Fibroblast of the aortic adventitia (primary cell): ENCODE measurements around the gene CEACAM20. TPM values are rescaled to one million over a fixed set of nuclear protein-coding genes. Genes with fewer than 3 reads are reported as not detected.

Experiments
- DNase-seq: peaks from one replicate; pipeline ENCODE4 v3.0.0-alpha.2; 2010; ENCODE audit warnings: low read depth
- H3K4me3 ChIP-seq: 2 replicates; pipeline ENCODE4 v1.5.1; 2011; ENCODE audit warnings: low read depth, mild to moderate bottlenecking, control low read depth, low read length, moderate library complexity
- CTCF ChIP-seq: IDR thresholded peaks from 2 replicates; pipeline ENCODE4 v1.5.1; 2011; ENCODE audit warnings: mild to moderate bottlenecking, low read length, control low read depth, inconsistent platforms; ENCODE audit not compliant: insufficient read depth
- total RNA-seq: library from RNA; depleted of rRNA; stranded (reverse); fragments of >200 nt; gene quantifications from 2 replicates; pipeline ENCODE4 v1.2.3, GENCODE V29; 2012; ENCODE audit warnings: low replicate concordance

The CEACAM20 gene
- total RNA-seq, 1 donor: not detected

DNA sequence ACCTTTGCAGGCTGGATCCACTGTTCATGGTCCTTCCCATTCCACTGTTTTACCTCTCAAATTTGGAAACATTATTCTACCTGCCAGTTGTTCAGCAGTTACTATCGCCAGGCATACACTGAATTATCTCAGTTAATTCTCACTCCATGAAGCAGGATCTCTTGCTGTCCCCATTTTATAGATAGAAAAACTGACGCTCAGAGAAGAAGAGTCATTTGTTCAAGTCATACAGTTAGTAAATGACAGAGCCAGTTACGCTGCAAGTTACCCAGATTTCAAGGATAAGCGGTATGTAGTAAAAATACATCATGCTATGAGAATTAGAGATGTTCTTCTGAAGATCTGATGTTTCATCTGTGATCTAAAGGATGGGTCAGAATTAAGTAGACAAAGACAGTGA, 43.7 kb upstream of the CEACAM20 start:
- no peak for DNase-seq
- TF ChIP-seq CTCF: no peak
- no peak overlapping the region for H3K4me3 ChIP-seq

- no peak for DNase-seq
- TF ChIP-seq CTCF: no peak
These were observed 43.1 kb upstream of the CEACAM20 start for GRCh38 chr19:44572581-44572900.

GRCh38 chr19:44571830-44572580, 42.5 kb upstream of the CEACAM20 start:
- DNase-seq: no peak
- no peak for TF ChIP-seq CTCF
- H3K4me3 ChIP-seq: no peak overlapping the region

More at GRCh38 chr19:44572581-44572900, 43.1 kb upstream of the CEACAM20 start:
- no peak overlapping the region for H3K4me3 ChIP-seq

DNA sequence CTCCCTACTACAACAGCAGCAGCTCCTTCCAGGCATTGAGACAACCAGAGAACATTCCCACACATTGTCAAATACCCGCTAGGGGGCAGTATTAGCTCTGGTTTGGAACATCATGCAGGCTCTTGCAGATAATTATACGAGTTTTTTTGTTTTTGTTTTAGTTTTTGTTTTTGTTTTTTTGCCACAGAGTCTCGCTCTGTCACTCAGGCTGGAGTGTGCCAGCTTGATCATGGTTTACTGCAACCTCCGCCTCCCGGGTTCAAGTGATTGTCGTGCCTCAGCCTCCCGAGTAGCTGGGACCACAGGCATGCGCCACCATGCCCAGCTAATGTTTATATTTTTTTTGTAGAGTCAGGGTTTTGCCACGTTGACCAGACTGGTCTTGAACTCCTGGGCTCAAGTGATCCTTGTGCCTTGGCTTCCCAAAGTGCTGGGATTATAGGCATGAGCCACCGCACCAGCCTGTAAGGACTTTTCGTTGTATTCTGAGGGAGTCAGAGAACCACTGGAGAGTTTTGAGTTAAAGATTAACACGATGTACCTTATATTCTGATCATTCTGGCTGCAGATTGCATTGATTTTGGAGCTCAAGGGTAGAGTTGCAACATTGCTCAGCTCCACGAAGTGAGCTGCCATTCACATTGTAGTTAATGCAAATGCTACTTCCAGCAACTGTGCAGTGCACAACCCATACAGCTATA, 41.7 kb upstream of the CEACAM20 start:
- no peak overlapping the region for H3K4me3 ChIP-seq
- peak; percentile 71 for TF ChIP-seq CTCF
- DNase-seq: peak; percentile 91

- H3K4me3 ChIP-seq: no peak overlapping the region
- no peak for TF ChIP-seq CTCF
- DNase-seq: no peak
These were observed 41.1 kb upstream of the CEACAM20 start for GRCh38 chr19:44570603-44570983.

- DNase-seq: no peak
- no peak for TF ChIP-seq CTCF
- H3K4me3 ChIP-seq: no peak overlapping the region
These were observed 38.3 kb upstream of the CEACAM20 start for GRCh38 chr19:44567745-44568144.
